NCI-H2171 treated with DMSO at 0.1 percent for 48 hours (cell line): ENCODE data around the gene LRATD1.

Experiments
- DNase-seq: peaks from one replicate; lab custom pipeline; 2025; lab: John Stamatoyannopoulos, UW

The LRATD1 gene

DNA sequence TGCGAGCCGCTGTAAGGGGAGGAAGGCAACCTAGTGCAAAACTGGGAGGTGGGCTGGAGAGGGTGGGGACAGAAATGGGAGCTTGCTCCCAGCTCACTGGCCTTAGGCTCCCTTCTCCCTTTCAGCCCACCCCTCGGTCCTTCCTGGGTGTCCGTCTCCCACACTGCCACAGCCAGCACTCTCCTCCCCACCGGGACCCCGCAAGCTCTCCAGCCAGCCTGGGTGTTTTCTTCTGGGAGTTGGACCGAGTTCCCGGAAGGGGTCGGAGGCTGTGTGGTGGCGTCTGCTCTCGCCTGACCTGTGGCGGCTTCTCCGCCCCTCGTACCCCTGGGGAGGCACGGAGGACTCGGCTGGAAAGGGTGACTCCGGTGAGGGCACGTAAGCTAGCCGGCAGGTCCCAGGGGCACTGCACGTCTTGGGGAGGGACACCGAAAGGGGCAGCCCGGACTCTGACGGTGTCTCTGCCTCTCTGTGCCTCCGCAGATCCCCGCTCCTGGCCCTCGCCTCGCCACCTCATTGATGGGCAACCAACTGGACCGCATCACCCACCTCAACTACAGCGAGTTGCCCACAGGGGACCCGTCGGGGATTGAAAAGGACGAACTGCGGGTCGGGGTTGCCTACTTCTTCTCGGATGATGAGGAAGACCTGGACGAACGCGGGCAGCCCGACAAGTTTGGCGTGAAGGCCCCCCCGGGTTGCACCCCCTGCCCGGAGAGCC, 1.1 kb downstream of the LRATD1 start:
- DNase-seq = no peak

DNA sequence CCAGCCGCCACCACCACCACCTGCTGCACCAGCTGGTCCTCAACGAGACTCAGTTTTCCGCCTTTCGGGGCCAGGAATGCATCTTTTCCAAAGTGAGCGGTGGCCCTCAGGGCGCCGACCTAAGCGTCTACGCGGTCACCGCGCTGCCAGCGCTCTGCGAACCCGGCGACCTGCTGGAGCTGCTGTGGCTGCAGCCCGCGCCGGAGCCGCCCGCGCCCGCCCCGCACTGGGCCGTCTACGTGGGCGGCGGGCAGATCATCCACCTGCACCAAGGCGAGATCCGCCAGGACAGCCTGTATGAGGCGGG, 1.6 kb downstream of the LRATD1 start:
- DNase-seq = no peak

DNA sequence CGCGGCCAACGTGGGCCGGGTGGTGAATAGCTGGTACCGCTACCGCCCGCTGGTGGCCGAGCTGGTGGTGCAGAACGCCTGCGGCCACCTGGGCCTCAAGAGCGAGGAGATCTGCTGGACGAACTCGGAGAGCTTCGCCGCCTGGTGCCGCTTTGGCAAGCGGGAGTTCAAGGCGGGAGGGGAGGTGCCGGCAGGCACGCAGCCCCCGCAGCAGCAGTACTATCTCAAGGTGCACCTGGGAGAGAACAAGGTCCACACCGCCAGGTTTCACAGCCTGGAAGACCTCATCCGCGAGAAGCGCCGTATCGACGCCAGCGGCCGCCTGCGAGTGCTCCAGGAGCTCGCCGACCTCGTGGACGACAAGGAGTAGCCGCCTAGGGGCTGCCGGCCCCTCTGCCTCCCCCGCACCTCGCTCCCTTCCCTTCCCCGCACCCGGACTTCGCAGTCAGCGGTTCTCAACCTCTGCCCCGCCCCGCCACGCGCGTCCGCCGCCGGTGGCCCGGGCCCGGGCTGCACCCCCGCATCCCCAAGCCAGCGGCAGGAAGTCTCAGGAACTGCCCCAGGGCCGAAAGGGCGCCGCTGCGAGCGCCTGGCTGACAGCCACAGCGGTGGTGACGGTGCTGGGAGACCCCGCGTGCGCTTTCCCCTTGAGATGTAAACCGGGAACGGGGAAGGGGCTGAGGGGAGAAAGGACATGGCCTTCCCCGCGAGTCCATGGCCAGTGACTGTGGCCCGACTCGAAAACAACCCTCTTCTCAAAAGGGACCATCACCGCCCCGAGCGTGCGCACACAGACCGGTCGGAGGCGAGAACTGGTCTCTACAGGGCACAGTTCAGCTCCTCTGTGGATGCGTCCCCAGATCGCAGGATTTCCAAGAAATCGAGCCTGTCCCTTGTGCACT, 2.2 kb downstream of the LRATD1 start:
- peak; percentile 68 for DNase-seq

DNA sequence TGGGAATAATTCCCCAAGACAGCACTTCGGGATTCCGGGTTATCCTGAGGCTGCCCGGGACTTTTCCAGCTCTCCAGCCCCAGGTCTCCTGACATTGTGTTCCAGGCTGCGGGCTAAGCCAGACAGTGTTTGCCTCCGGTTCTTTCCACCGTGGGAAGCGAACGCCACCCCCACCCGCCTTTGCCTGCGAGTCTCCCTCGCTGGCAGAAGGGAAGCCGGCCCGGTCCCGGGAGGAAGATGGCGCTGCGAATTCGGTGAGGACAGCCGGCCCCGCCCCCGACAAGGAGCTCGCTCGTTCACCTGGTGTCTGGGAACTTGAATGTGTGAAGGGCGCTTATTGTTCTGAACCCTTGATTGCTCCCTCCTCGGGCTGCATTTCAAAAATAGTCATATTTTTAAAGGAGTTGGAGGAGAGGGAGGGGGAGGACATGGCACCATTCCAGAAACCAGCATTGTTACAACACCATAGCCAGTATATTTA, 2.9 kb downstream of the LRATD1 start:
- DNase-seq = peak; percentile 82

DNA sequence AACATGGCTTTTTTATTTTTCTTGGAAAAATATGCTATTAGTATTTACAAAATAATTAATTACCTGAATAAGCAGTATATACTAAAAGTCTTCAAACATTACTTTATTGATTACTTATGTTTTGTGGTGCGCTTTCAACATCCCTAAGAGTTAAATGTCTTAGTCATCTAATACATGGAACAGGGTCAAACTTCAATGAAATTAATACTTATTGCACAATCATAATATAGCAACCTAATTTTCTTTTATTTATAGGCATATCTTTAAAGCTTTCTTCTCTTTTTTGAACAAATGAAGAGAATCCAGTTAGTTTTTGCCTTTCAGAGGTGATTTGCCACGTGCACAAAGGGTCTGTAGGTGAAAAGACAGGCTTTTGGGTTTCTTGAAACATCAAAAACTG, 6.0 kb downstream of the LRATD1 start:
- DNase-seq = no peak

DNA sequence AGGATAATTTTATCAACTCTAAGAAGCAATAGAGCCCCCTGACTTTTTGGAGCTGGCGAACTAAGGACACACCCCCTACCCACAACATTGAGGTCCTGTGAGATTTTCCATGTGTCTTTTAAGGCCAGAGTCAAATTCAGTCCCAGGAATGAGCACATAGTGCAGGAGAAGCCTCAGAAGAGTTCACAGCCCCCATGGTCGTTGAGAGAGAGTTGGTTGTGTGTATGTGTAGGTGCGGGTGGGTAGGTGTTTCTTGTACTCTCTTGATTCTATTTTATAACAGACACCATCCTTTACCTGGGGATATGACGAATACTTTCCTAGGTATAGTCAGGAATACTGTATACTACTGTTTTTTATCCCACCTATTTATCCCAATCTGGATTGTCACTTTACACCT, 8.6 kb downstream of the LRATD1 start:
- DNase-seq = no peak

DNA sequence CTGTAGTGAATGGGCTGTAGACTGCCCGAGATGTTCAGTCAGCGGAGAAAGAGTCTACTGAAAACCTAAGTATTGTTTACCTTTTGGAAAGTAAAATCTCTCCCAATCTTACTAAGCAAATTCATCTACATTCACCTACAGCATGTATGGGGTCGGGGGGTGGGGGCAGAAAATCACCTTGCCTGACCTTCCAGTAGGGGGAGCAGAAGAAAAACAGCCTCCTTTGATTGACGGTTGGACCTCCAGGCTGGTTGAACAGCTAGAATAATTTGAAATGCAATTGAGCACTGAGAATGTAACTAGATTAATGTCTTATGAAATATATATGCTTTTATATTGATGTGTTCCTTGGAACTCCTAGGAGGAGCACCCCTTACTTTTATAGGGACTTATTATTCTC, 10.0 kb downstream of the LRATD1 start:
- DNase-seq = no peak

DNA sequence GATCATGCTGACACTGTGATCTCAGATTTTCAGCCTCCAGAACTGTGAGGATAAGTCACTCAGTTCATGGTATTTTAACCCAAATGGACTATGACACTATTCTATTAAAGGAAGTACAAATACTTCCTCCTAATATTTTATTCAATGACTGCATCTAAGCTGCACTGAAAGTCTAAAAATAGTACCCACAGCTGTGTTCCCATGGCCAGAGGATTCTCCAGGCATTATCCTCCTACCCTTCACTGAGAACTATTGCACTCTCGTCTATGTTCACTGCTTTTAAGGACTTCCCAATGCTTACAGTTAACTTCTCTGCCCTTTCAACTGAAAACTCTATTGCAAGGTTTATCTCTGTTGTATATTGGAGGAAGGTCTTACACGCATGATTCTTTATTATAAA, 15.2 kb downstream of the LRATD1 start:
- no peak for DNase-seq

DNA sequence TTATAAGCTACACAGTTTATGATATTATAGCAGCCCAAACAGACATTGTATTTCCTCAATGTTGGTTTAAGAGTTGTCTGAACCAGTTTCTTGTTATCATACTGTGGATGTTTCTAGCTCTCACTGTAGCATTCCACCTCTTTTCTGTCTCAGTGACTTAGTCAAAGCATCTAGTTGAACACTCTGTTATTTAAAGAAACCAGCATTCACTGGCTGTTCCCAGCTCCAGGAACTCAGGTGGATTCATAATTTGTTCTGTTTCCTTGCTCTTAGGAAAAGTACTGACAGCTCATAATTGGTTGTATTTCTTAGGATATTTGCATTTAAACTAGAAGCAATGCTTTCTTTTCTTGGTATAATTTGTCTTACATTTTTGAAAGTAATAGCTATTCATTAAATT, 17.5 kb downstream of the LRATD1 start:
- DNase-seq = no peak

DNA sequence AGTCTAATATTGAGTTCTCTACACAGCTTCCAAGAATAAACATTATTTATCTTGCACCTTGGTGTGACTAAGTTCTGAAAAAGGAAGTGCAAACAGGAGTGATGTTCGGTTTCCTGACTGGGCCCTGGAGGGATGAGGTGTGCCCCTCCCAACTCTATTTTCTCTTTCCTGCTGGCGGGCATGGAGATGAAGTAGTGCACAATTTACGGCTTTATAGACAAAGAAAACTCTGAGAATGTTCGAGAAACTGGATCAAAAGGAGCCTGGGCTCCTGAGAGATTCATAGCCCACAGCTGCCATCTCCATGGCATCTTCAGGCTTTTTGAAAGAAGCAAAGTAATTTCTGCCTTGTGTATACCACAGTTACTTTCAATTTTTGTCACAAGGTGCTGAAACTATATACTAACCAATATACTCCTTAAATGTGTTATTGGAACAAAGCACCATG, 22.3 kb downstream of the LRATD1 start:
- no peak for DNase-seq

DNA sequence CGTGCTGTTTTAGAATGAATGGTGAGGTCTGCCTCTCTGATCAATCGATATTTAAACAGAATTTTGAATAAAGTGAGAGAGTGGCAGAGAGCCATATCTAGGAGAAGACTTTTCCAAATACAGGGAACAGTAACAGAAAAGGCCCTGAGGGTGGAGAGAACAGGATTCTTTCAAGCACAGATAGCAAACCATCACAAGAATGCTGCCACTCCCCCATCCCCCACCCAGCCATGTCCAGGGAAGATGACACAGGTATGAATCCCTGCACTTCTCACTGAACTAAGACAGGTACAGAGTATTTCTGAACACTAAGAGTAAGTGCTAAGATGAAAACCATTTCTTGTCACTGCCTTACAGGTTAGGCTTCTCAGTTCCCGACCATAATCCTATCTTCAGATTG, 23.6 kb downstream of the LRATD1 start:
- DNase-seq = no peak

DNA sequence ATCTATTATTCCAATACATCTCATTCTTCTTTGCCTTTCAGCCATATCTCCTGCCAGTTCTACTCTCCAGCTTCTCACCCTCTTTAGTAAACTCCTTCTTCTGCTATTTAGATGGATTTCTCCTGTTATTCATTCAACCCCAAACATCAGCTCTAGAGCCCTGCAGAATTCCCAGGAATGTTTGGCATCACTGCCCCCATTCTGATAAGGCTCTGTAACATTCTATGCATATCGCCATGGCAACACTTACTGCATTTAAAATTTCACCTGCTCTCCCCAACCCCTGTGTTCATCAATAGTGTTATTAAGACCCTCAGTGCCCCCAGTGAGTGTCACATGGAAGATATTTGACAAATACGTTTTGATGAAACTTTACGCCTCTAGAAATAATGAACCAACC, 28.6 kb downstream of the LRATD1 start:
- DNase-seq = no peak

DNA sequence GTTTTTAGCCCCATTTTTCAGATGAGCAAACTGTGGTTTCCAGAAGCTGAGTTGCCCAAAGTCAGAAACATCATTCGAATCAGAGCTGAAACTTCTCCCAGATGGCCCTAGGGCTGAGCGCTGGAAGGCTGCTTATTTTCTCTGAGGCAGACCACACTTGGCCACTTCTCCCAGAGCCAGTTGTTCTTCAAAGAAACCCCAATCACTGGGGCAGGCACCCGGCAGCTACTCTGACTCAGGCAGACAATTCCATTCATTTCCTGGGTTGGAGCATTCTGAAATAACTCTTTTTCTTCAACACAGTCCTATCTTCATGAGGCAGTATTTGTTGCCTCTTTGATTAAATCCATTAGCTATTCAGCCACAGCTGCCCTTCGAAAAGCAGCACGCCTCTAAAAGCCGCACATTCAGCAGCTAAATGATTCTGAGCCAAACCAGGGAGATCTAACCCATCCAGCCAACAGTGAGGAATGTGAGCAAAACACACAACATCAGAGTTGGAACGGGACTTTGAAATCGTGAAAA, 40.9 kb downstream of the LRATD1 start:
- DNase-seq = no peak

DNA sequence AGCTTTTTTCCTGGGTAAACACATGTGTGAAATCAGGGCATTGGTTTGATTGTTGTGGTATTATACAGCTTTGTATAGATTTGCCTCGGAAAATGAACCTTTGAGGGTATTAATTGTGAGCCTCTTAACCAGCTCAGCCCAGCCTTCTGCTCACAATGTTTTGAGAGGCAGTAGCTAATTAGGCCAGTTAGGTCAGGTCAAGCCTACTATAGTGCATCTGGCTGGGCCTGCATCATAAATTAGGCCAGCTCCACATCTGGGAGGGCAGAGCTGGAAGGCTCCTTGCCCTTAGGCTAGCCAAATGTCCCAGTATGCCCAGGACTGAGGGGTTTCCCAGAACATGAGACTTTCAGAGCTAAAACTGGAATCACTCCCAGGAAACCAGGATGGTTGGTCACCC, 43.0 kb downstream of the LRATD1 start:
- no peak for DNase-seq

DNA sequence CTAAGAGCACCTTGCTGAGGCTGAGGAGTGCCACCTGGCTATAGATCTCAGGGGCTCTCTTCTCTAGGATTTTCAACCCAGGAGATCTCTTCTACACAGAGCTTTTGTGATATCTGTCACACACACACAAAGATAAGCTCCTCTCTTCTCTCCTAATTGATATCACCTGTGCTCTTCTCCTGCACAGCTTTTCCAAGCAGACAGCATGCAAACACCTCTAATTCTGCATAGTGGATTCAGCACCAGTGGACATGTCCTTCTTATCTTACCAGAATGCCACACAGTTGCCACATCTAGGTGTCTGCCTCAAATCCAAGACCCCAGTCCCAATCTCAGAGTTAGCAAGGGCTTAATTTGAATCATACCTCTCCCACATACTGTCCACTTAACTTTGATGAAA, 43.9 kb downstream of the LRATD1 start:
- no peak for DNase-seq

DNA sequence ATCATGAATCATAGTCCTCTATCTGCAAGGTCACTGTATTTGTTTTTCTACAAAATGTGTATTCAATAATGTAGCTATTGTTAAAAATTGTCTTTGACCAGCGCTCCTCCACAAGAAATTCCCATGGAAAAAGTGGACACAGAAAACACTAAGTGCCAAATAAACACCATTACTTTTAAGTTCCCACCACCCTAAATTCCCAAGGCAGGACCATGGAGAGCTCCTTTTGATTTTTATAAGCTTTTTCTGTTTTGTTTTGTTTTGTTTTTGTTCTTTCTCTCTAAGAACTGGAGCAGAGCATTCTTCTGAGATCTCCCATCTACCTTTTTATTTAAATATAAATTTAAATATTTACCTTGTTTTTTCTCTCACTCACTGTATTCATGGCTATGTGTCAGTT, 44.5 kb downstream of the LRATD1 start:
- DNase-seq = no peak

DNA sequence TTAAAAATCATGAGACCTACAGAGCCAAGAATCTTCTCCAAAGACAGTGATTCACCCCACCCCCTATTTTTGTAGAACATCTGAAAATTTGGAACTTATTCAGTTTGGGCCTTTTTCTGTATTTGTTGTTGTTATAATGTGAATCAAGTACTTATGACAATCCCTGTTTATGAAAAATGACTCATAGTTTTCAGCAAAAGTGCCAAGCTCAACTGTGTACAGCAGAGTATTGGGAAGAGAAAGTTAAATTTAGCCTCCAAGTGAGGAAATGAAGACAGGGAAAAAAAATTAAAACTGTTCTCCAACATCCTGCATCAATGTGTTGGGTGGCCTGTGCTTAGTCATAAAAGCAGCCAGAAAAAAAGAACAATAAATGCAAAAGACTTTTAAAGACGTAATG, 46.2 kb downstream of the LRATD1 start:
- no peak for DNase-seq

DNA sequence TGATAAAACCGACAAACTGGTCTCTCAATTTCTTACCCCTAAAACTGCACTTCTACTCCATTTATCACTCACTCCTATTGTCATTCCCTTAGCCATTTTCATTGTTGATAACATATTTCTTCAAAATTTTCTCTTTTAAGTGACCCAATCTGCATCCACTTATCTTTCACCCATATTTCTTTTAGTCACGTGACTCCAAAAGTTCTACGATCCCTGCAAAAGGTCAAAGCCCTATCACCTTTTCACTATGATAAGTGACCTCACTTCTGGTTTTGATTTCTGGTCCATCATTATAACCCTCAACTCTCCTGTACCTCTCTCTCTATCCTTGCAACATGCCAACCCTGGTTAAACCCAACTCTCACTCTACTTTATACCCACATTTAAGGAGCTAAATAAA, 49.1 kb downstream of the LRATD1 start:
- DNase-seq = no peak
